Keratinocyte (primary cell): ENCODE data around the gene PLA2G4F. TPM values are rescaled to one million over a fixed set of nuclear protein-coding genes. Genes with fewer than 3 reads are reported as not detected.

Experiments used
- DNase-seq: peaks from one replicate; pipeline ENCODE4 v3.0.0-alpha.2; 2011; ENCODE audit warnings: low read depth, missing footprints, low spot score
- FAIRE-seq: peaks from 2 replicates; lab custom pipeline; 2011; peaks lifted over from hg19 to GRCh38; lab: Jason Lieb, UNC
- H2AFZ ChIP-seq: 2 replicates; pipeline ENCODE4 v1.6.0; 2012; ENCODE audit warnings: low read length, control low read depth, inconsistent platforms; ENCODE audit not compliant: control insufficient read depth
- H3K27ac ChIP-seq: 2 replicates; pipeline ENCODE4 v1.5.1; 2011; ENCODE audit warnings: low read length; ENCODE audit not compliant: control insufficient read depth, insufficient read depth
- H3K27me3 ChIP-seq: 3 replicates; pipeline ENCODE4 v1.6.0; 2011; ENCODE audit warnings: low read length; ENCODE audit not compliant: control insufficient read depth, insufficient read depth; ENCODE audit errors: extremely low read depth
- H3K36me3 ChIP-seq, 2 experiments: 2 replicates in 1 of 2; 3 replicates in 1 of 2; pipeline ENCODE4 v1.5.1; 2011; ENCODE audit warnings: low read length in 2 of 2, mild to moderate bottlenecking in 1 of 2; ENCODE audit not compliant: control insufficient read depth in 2 of 2, insufficient read depth in 2 of 2; ENCODE audit errors: extremely low read depth in 1 of 2
- H3K4me1 ChIP-seq: 3 replicates; pipeline ENCODE4 v1.5.1; 2011; ENCODE audit warnings: low read length; ENCODE audit not compliant: control insufficient read depth, insufficient read depth; ENCODE audit errors: extremely low read depth
- H3K4me2 ChIP-seq: 3 replicates; pipeline ENCODE4 v1.6.0; 2011; ENCODE audit warnings: low read depth, low read length; ENCODE audit not compliant: control insufficient read depth, insufficient read depth; ENCODE audit errors: extremely low read depth
- H3K4me3 ChIP-seq, 3 experiments: fragments of 200-600 bp in 1 of 3; sonication (generic) in 1 of 3; 2 replicates in 2 of 3; 3 replicates in 1 of 3; pipeline ENCODE4 v1.5.1; 2011 to 2016; ENCODE audit warnings: low read length in 3 of 3, mild to moderate bottlenecking in 3 of 3, control low read depth in 2 of 3, inconsistent platforms in 1 of 3, low read depth in 1 of 3, mixed read lengths in 1 of 3, mixed run types in 1 of 3, moderate library complexity in 1 of 3; ENCODE audit not compliant: control insufficient read depth in 2 of 3, insufficient read depth in 2 of 3; ENCODE audit errors: extremely low read depth in 1 of 3
- H3K79me2 ChIP-seq: 2 replicates; pipeline ENCODE4 v1.6.0; 2012; ENCODE audit warnings: low read length; ENCODE audit not compliant: control insufficient read depth, insufficient read depth
- H3K9ac ChIP-seq: 3 replicates; pipeline ENCODE4 v1.6.0; 2011; ENCODE audit warnings: low read length; ENCODE audit not compliant: control insufficient read depth, insufficient read depth; ENCODE audit errors: extremely low read depth
- H3K9me1 ChIP-seq: 3 replicates; pipeline ENCODE4 v1.6.0; 2011; ENCODE audit warnings: low read length; ENCODE audit not compliant: control insufficient read depth, insufficient read depth; ENCODE audit errors: extremely low read depth
- H3K9me3 ChIP-seq: 2 replicates; pipeline ENCODE4 v1.5.1; 2012; ENCODE audit warnings: low read depth, low read length; ENCODE audit not compliant: control insufficient read depth
- H4K20me1 ChIP-seq: 3 replicates; pipeline ENCODE4 v1.6.0; 2011; ENCODE audit warnings: low read length; ENCODE audit not compliant: control insufficient read depth, insufficient read depth; ENCODE audit errors: extremely low read depth
- dilution Hi-C: fragments of 300-500 bp; cut with MboI; formaldehyde crosslinking; loops from one replicate; pipeline ENCODE4 v1.7.0; 2020; ENCODE audit warnings: low sequenced_read_pairs; ENCODE audit not compliant: extremely low pct_ligation_motif_present
- polyA plus RNA-seq, 5 experiments: library from polyadenylated mRNA; depleted of rRNA in 3 of 5; stranded (reverse) in 3 of 5; stranded (forward) in 1 of 5; unstranded in 1 of 5; fragments of >200 nt; gene quantifications; 1 replicate in 1 of 5; 2 replicates in 3 of 5; 3 replicates in 1 of 5; pipeline versions ENCODE4 v1.2.1 to v1.2.3, GENCODE V29; 2011 to 2012; ENCODE audit warnings: missing spikeins in 2 of 5, low read depth in 1 of 5, low replicate concordance in 1 of 5
- small RNA-seq, 3 experiments: library from RNA; depleted of rRNA; stranded (forward); fragments of <200 nt; gene quantifications; one replicate each; pipeline ENCODE3, GENCODE V24; 2012; ENCODE audit warnings: low read depth in 3 of 3, low replicate concordance in 1 of 3; ENCODE audit not compliant: insufficient read length in 3 of 3
- TF ChIP-seq, protein P1 (sequence below), 3 experiments: IDR thresholded peaks in 1 of 3; conservative IDR thresholded peaks in 1 of 3; optimal IDR thresholded peaks in 1 of 3; 2 replicates in 2 of 3; 3 replicates in 1 of 3; pipeline versions ENCODE3 to v1.5.1; 2011; ENCODE audit warnings: low read length in 3 of 3, mild to moderate bottlenecking in 3 of 3, moderate library complexity in 2 of 3, control low read depth in 1 of 3, inconsistent platforms in 1 of 3; ENCODE audit not compliant: insufficient read depth in 2 of 3; ENCODE audit errors: extremely low read depth in 1 of 3

Gene PLA2G4F
- polyA plus RNA-seq, 1 donor (not counting 4 experiments of a cell fraction or from before 2014, with no cell fraction given), result 4.4 TPM

DNA sequence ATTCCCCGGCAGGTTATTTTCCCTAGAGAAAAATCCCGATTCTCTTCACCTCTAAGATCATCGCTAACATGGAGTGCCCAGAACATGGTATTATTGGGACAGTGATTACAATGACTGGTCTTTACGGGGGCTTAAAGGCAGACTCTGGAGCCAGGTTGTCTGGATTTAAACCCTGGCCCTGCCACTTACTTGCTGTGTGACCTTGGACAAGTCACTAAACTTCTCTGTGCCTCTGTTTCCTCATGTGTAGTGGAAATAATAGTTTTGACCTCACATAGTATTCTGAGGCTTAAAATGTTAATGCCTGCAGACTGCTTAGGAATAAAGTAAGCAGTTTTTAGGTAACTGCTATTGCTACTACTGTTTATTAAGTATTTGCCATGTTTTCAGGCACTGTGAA, 66.5 kb downstream of the PLA2G4F start:
- no peaks in the 10 kb centered on the region for H3K27me3 ChIP-seq
- no peaks in the 10 kb centered on the region for H3K9me3 ChIP-seq
- H2AFZ ChIP-seq, result no peak overlapping the region
- H3K27ac ChIP-seq, result no peak overlapping the region
- dilution Hi-C loops, result no loop called here
- TF ChIP-seq, protein P1, sequence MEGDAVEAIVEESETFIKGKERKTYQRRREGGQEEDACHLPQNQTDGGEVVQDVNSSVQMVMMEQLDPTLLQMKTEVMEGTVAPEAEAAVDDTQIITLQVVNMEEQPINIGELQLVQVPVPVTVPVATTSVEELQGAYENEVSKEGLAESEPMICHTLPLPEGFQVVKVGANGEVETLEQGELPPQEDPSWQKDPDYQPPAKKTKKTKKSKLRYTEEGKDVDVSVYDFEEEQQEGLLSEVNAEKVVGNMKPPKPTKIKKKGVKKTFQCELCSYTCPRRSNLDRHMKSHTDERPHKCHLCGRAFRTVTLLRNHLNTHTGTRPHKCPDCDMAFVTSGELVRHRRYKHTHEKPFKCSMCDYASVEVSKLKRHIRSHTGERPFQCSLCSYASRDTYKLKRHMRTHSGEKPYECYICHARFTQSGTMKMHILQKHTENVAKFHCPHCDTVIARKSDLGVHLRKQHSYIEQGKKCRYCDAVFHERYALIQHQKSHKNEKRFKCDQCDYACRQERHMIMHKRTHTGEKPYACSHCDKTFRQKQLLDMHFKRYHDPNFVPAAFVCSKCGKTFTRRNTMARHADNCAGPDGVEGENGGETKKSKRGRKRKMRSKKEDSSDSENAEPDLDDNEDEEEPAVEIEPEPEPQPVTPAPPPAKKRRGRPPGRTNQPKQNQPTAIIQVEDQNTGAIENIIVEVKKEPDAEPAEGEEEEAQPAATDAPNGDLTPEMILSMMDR (optimal IDR thresholded peaks at IDR 0.05 in 1 of 3, IDR thresholded peaks at IDR 0.05 in 1 of 3, conservative IDR thresholded peaks at IDR 0.05 in 1 of 3; ENCODE audit: extremely low read depth in 1 of 3, insufficient read depth in 2 of 3, low read length in 3 of 3), result no peak
- DNase-seq (no peak), FAIRE-seq (no peak)
- no peaks in the 10 kb centered on the region for H4K20me1 ChIP-seq
- H3K9ac ChIP-seq, result no peak overlapping the region
- H3K4me2 ChIP-seq, result no peak overlapping the region
- H3K9me1 ChIP-seq, result no peaks in the 10 kb centered on the region
- no peaks in the 10 kb centered on the region for H3K36me3 ChIP-seq
- H3K4me1 ChIP-seq, result peaks cover 53% of the 10 kb centered on the region
- no peaks in the 10 kb centered on the region for H3K79me2 ChIP-seq
- no peak overlapping the region for H3K4me3 ChIP-seq

Small RNA genes within 50 kb of the gene (small RNA-seq; reads per million reads assigned to genes)
- 0.60 to 15.6 (median 7.3) reads per million in 3 experiments for gene MIR627

Other genes with a start within 250 kb of the PLA2G4F start
- gene EHD4, start 184.1 kb downstream of the PLA2G4F start, polyA plus RNA-seq, result 29.5 to 49.7 TPM (median 31.5 TPM) in 3 replicates
- gene PLA2G4E, start 135.6 kb downstream of the PLA2G4F start, polyA plus RNA-seq, result 1.1 to 6.7 TPM (median 3.5 TPM) in 3 replicates
- 0.45 to 1.5 TPM (median 0.69 TPM) in 3 replicates for gene PLA2G4D, start 62.1 kb downstream of the PLA2G4F start, polyA plus RNA-seq
- gene VPS39, start 51.7 kb upstream of the PLA2G4F start, polyA plus RNA-seq, result 29.7 to 32.0 TPM (median 29.9 TPM) in 3 replicates
- 21.5 to 46.2 TPM (median 46.2 TPM) in 3 replicates for gene GANC, start 116.6 kb upstream of the PLA2G4F start, polyA plus RNA-seq
- 38.5 to 43.7 TPM (median 38.7 TPM) in 3 replicates for gene TMEM87A, start 116.8 kb upstream of the PLA2G4F start, polyA plus RNA-seq
- 6.9 to 28.8 TPM (median 15.8 TPM) in 3 replicates for gene CAPN3, start 202.9 kb upstream of the PLA2G4F start, polyA plus RNA-seq